B cell (primary cell): ENCODE results near the gene MAN2B1. TPM values are rescaled to one million over a fixed set of nuclear protein-coding genes. Genes with fewer than 3 reads are reported as not detected.

Experiments
- ATAC-seq: fragments of 200-7000 bp; cut with Tn5 transposase; one replicate; pipeline ENCODE4 v1.10.0; 2021; ENCODE audit warnings: low read depth, mild to moderate bottlenecking, moderate number of reproducible peaks, moderate library complexity
- CTCF ChIA-PET: fragments of 350-600 bp; sonication (Branson Sonifier 250); formaldehyde crosslinking; loops from one replicate; lab custom pipeline; 2021; ENCODE audit warnings: antibody characterized with exemption, inconsistent platforms; lab: Charles Lee
- POLR2A ChIA-PET: fragments of 350-600 bp; sonication (Branson Sonifier 250); formaldehyde crosslinking; loops from one replicate; lab custom pipeline; 2021; ENCODE audit warnings: antibody characterized with exemption; lab: Charles Lee
- DNase-seq: peaks from one replicate; pipeline ENCODE4 v3.0.0; 2013
- H2AFZ ChIP-seq: 2 replicates; pipeline ENCODE4 v1.6.1; 2012; ENCODE audit warnings: mild to moderate bottlenecking, low read depth, low read length; ENCODE audit not compliant: insufficient read depth, poor library complexity, severe bottlenecking
- H3K27ac ChIP-seq, 2 donors: 1 replicate in 1 of 2; 2 replicates in 1 of 2; pipeline ENCODE4 v1.5.1; 2012 to 2013; ENCODE audit warnings: low read length in 2 of 2, mild to moderate bottlenecking in 2 of 2, moderate library complexity in 1 of 2
- H3K27me3 ChIP-seq, 4 experiments: fragments of 200-600 bp in 1 of 4; sonication (generic) in 1 of 4; replicated peaks in 1 of 4; 1 replicate in 2 of 4; 2 replicates in 2 of 4; pipeline versions ENCODE4 v1.6.1 to v1.7.0; 2013 to 2016; ENCODE audit warnings: low read length in 3 of 4, mild to moderate bottlenecking in 2 of 4, mixed read lengths in 1 of 4, moderate library complexity in 1 of 4; ENCODE audit not compliant: insufficient read depth in 4 of 4, control insufficient read depth in 3 of 4; ENCODE audit errors: control extremely low read depth in 1 of 4
- H3K36me3 ChIP-seq, 2 experiments: replicated peaks in 1 of 2; 1 replicate in 1 of 2; 2 replicates in 1 of 2; pipeline versions ENCODE4 v1.6.1 to v1.7.1; 2013; ENCODE audit warnings: low read length in 1 of 2; ENCODE audit not compliant: insufficient read depth in 2 of 2, control insufficient read depth in 1 of 2; ENCODE audit errors: control extremely low read depth in 1 of 2, extremely low read depth in 1 of 2
- H3K4me1 ChIP-seq, 2 donors: fragments of 200-600 bp in 1 of 2; sonication (generic) in 1 of 2; 1 replicate in 1 of 2; 2 replicates in 1 of 2; pipeline versions ENCODE4 v1.5.1 to v1.6.1; 2013 to 2017; ENCODE audit warnings: low read length in 2 of 2; ENCODE audit not compliant: control insufficient read depth in 2 of 2, insufficient read depth in 2 of 2
- H3K4me2 ChIP-seq: replicated peaks from 2 replicates; pipeline ENCODE3; 2012; ENCODE audit warnings: mild to moderate bottlenecking, low read depth, low read length; ENCODE audit not compliant: poor library complexity, severe bottlenecking
- H3K4me3 ChIP-seq, 5 experiments: fragments of 200-600 bp in 1 of 5; sonication (generic) in 1 of 5; 1 replicate in 3 of 5; 2 replicates in 2 of 5; pipeline versions ENCODE4 v1.5.1 to v1.7.0; 2011 to 2016; ENCODE audit warnings: low read length in 4 of 5, mild to moderate bottlenecking in 4 of 5, low read depth in 2 of 5, control low read depth in 1 of 5, moderate library complexity in 1 of 5; ENCODE audit not compliant: insufficient read depth in 1 of 5; ENCODE audit errors: control extremely low read depth in 1 of 5, extremely low read depth in 1 of 5
- H3K79me2 ChIP-seq: fragments of 200-600 bp; sonication (generic); one replicate; pipeline ENCODE4 v1.6.0; 2016; ENCODE audit warnings: low read length; ENCODE audit not compliant: control insufficient read depth, insufficient read depth
- H3K9ac ChIP-seq: fragments of 200-600 bp; sonication (generic); 2 replicates; pipeline ENCODE4 v1.6.1; 2017; ENCODE audit warnings: mild to moderate bottlenecking, low read length, moderate library complexity
- H3K9me3 ChIP-seq, 3 donors: one replicate each; pipeline versions ENCODE4 v1.6.1 to v1.7.1; 2013; ENCODE audit warnings: low read length in 2 of 3; ENCODE audit not compliant: control insufficient read depth in 2 of 3, insufficient read depth in 1 of 3; ENCODE audit errors: control extremely low read depth in 1 of 3
- H4K20me1 ChIP-seq: 2 replicates; pipeline ENCODE4 v1.6.0; 2012; ENCODE audit warnings: mild to moderate bottlenecking, low read length; ENCODE audit not compliant: insufficient read depth, control insufficient read depth, poor library complexity, severe bottlenecking
- H3K27ac Mint-ChIP-seq: one replicate; pipeline ENCODE4 v1.8.0; 2021; ENCODE audit warnings: mixed read lengths
- H3K27me3 Mint-ChIP-seq: one replicate; pipeline ENCODE4 v1.8.0; 2021; ENCODE audit warnings: mixed read lengths
- H3K4me1 Mint-ChIP-seq: one replicate; pipeline ENCODE4 v1.8.0; 2021; ENCODE audit warnings: mixed read lengths
- H3K4me3 Mint-ChIP-seq: one replicate; pipeline ENCODE4 v1.8.0; 2021; ENCODE audit warnings: mixed read lengths
- H3K9me3 Mint-ChIP-seq: one replicate; pipeline ENCODE4 v1.8.0; 2022; ENCODE audit warnings: mixed read lengths; ENCODE audit not compliant: insufficient read depth
- CTCF ChIP-seq: fragments of 200-600 bp; IDR thresholded peaks from one replicate; pipeline ENCODE4 v1.8.0; 2022; ENCODE audit warnings: antibody characterized with exemption, mild to moderate bottlenecking
- EZH2 ChIP-seq: IDR thresholded peaks from 2 replicates; pipeline ENCODE4 v1.6.1; 2012; ENCODE audit warnings: borderline replicate concordance, low read depth, mild to moderate bottlenecking, moderate library complexity, low read length; ENCODE audit not compliant: insufficient read depth, poor library complexity, severe bottlenecking
- WGBS: methylation state at CpG from one replicate; pipeline ENCODE4 v1.1.5; 2013; ENCODE audit warnings: missing lambda C conversion rate; ENCODE audit not compliant: insufficient coverage; 5-methylcytosine and 5-hydroxymethylcytosine counted together
- intact Hi-C: fragments of 100-400 bp; cut with micrococcal nuclease; formaldehyde crosslinking; loops from one replicate; pipeline ENCODE4 v1.10.0; 2022
- polyA plus RNA-seq: library from polyadenylated mRNA; depleted of rRNA; stranded (reverse); fragments of >200 nt; gene quantifications from 2 replicates; pipeline ENCODE4 v1.2.3, GENCODE V29; 2012
- small RNA-seq: library from RNA; depleted of rRNA; stranded (forward); fragments of <200 nt; gene quantifications from one replicate; pipeline ENCODE3, GENCODE V24; 2012; ENCODE audit warnings: low replicate concordance, low read depth; ENCODE audit not compliant: insufficient read length
- total RNA-seq, 2 donors: library from RNA; stranded (reverse); fragments of 120-200 nt in 1 of 2; gene quantifications; 1 replicate in 1 of 2; 2 replicates in 1 of 2; pipeline versions ENCODE4 v1.2.3 to v1.2.4, GENCODE V29; 2013 to 2022

MAN2B1 gene
- total and polyA plus RNA-seq, 2 donors (not counting 1 experiment from before 2014, with no cell fraction given), result 183 to 256 TPM

GRCh38 chr19:12596927-12597548 is 69.5 kb downstream of the MAN2B1 start:
- peaks cover 4 to 26% of the 10 kb centered on the region in 2 experiments for H3K36me3 ChIP-seq
- peaks cover 55% of the 10 kb centered on the region for H3K79me2 ChIP-seq
- H3K4me2 ChIP-seq, result no peak overlapping the region
- TF ChIP-seq CTCF (no peak), EZH2 (no peak)
- ATAC-seq (no peak), DNase-seq (no peak)
- ChIA-PET CTCF (interaction anchor here (1.2 kb wide), 1 partner anchor 28 kb away, joined by 3 read pairs; no protein-coding TSS in a partner anchor), POLR2A (interaction anchor here (0.6 to 0.8 kb wide), 2 partner anchors 9 to 14 kb away, joined by 3 read pairs; partner anchors contain the start of genes ZNF490 and ZNF791)
- H2AFZ ChIP-seq, result no peak overlapping the region
- H3K27ac ChIP-seq, result no peak overlapping the region
- no peaks in the 10 kb centered on the region for H3K4me1 Mint-ChIP-seq
- H3K27me3 Mint-ChIP-seq, result no peaks in the 10 kb centered on the region
- no peaks in the 10 kb centered on the region for H3K9me3 Mint-ChIP-seq
- no peaks in the 10 kb centered on the region for H3K4me1 ChIP-seq
- H4K20me1 ChIP-seq, result peaks cover 13% of the 10 kb centered on the region
- intact Hi-C loops, result no loop called here
- H3K27me3 ChIP-seq, result no peaks in the 10 kb centered on the region
- no peak overlapping the region for H3K4me3 ChIP-seq
- H3K4me3 Mint-ChIP-seq, result no peak overlapping the region
- H3K9ac ChIP-seq, result no peak overlapping the region
- H3K9me3 ChIP-seq, result no peaks in the 10 kb centered on the region
- H3K27ac Mint-ChIP-seq, result no peak overlapping the region
- WGBS, result 94% methylated on average over 35 of the region's 38 CpGs

Small RNA genes lying within 50 kb of the gene (small RNA-seq; reads per million reads assigned to genes)
- gene SNORD41, result 4.6 reads per million, percentile 65 among the genes with 10 or more reads in this experiment

Other genes starting within 250 kb of the MAN2B1 start
- gene ZNF443, start 225.7 kb downstream of the MAN2B1 start, total RNA-seq, result 5.5 and 6.2 TPM in 2 replicates
- 1.2 and 1.4 TPM in 2 replicates for gene ZNF443, start 225.7 kb downstream of the MAN2B1 start, polyA plus RNA-seq
- 8.4 and 9.3 TPM in 2 replicates for gene ZNF709, start 181.9 kb downstream of the MAN2B1 start, total RNA-seq
- 1.7 and 2.9 TPM in 2 replicates for gene ZNF709, start 181.9 kb downstream of the MAN2B1 start, polyA plus RNA-seq
- gene ZNF564, start 115.3 kb downstream of the MAN2B1 start, total RNA-seq, result 31.8 and 35.8 TPM in 2 replicates
- 2.8 and 3.2 TPM in 2 replicates for gene ZNF564, start 115.3 kb downstream of the MAN2B1 start, polyA plus RNA-seq
- 19.9 and 21.2 TPM in 2 replicates for gene ZNF490, start 55.9 kb downstream of the MAN2B1 start, total RNA-seq
- gene ZNF490, start 55.9 kb downstream of the MAN2B1 start, polyA plus RNA-seq, result 5.7 and 6.7 TPM in 2 replicates
- 56.0 and 57.9 TPM in 2 replicates for gene ZNF791, start 55.8 kb downstream of the MAN2B1 start, total RNA-seq
- 17.5 and 41.9 TPM in 2 replicates for gene ZNF791, start 55.8 kb downstream of the MAN2B1 start, polyA plus RNA-seq
- 24.6 and 25.8 TPM in 2 replicates for gene WDR83, start 65 bp upstream of the MAN2B1 start, total RNA-seq
- 15.2 and 16.3 TPM in 2 replicates for gene WDR83, start 65 bp upstream of the MAN2B1 start, polyA plus RNA-seq
- 187 and 200 TPM in 2 replicates for gene DHPS, start 15.1 kb upstream of the MAN2B1 start, total RNA-seq
- gene DHPS, start 15.1 kb upstream of the MAN2B1 start, polyA plus RNA-seq, result 204 and 216 TPM in 2 replicates
- not detected in 2 replicates for gene GNG14, start 21.3 kb upstream of the MAN2B1 start, total RNA-seq
- gene GNG14, start 21.3 kb upstream of the MAN2B1 start, polyA plus RNA-seq, result not detected in 2 replicates
- 4.7 and 5.2 TPM in 2 replicates for gene FBXW9, start 29.9 kb upstream of the MAN2B1 start, total RNA-seq
- 4.0 and 4.7 TPM in 2 replicates for gene FBXW9, start 29.9 kb upstream of the MAN2B1 start, polyA plus RNA-seq
- 73.7 and 76.3 TPM in 2 replicates for gene TNPO2, start 57.2 kb upstream of the MAN2B1 start, total RNA-seq
- gene TNPO2, start 57.2 kb upstream of the MAN2B1 start, polyA plus RNA-seq, result 85.6 and 89.0 TPM in 2 replicates
- 199 and 207 TPM in 2 replicates for gene TRIR, start 67.9 kb upstream of the MAN2B1 start, total RNA-seq
- 270 and 305 TPM in 2 replicates for gene TRIR, start 67.9 kb upstream of the MAN2B1 start, polyA plus RNA-seq
- 30.7 and 37.2 TPM in 2 replicates for gene GET3, start 70.8 kb upstream of the MAN2B1 start, total RNA-seq
- gene GET3, start 70.8 kb upstream of the MAN2B1 start, polyA plus RNA-seq, result 45.5 and 61.7 TPM in 2 replicates
- gene BEST2, start 85.0 kb upstream of the MAN2B1 start, total RNA-seq, result not detected in 2 replicates
- gene BEST2, start 85.0 kb upstream of the MAN2B1 start, polyA plus RNA-seq, result 0.07 TPM in 1 of 2 replicates, not detected in the other
- 31.6 and 33.4 TPM in 2 replicates for gene HOOK2, start 108.8 kb upstream of the MAN2B1 start, total RNA-seq
- 30.3 and 35.7 TPM in 2 replicates for gene HOOK2, start 108.8 kb upstream of the MAN2B1 start, polyA plus RNA-seq
- gene JUNB, start 124.7 kb upstream of the MAN2B1 start, total RNA-seq, result 196 and 206 TPM in 2 replicates
- gene JUNB, start 124.7 kb upstream of the MAN2B1 start, polyA plus RNA-seq, result 1,407 and 4,055 TPM in 2 replicates
- gene PRDX2, start 135.1 kb upstream of the MAN2B1 start, total RNA-seq, result 45.1 and 45.5 TPM in 2 replicates
- 44.3 and 66.1 TPM in 2 replicates for gene PRDX2, start 135.1 kb upstream of the MAN2B1 start, polyA plus RNA-seq
- 2.1 TPM in 1 of 2 replicates, not detected in the other for gene THSD8, start 135.3 kb upstream of the MAN2B1 start, total RNA-seq
- gene THSD8, start 135.3 kb upstream of the MAN2B1 start, polyA plus RNA-seq, result not detected in 2 replicates
- 16.9 and 18.9 TPM in 2 replicates for gene RNASEH2A, start 139.8 kb upstream of the MAN2B1 start, total RNA-seq
- gene RNASEH2A, start 139.8 kb upstream of the MAN2B1 start, polyA plus RNA-seq, result 13.0 and 14.5 TPM in 2 replicates
- gene RTBDN, start 167.8 kb upstream of the MAN2B1 start, total RNA-seq, result not detected in 2 replicates
- not detected in 2 replicates for gene RTBDN, start 167.8 kb upstream of the MAN2B1 start, polyA plus RNA-seq
- gene MAST1, start 171.8 kb upstream of the MAN2B1 start, total RNA-seq, result 0.39 and 1.2 TPM in 2 replicates
- 0.36 and 1.1 TPM in 2 replicates for gene MAST1, start 171.8 kb upstream of the MAN2B1 start, polyA plus RNA-seq
- 26.6 and 30.8 TPM in 2 replicates for gene DNASE2, start 214.7 kb upstream of the MAN2B1 start, total RNA-seq
- gene DNASE2, start 214.7 kb upstream of the MAN2B1 start, polyA plus RNA-seq, result 24.9 and 25.9 TPM in 2 replicates
- not detected in 2 replicates for gene KLF1, start 220.5 kb upstream of the MAN2B1 start, total RNA-seq
- gene KLF1, start 220.5 kb upstream of the MAN2B1 start, polyA plus RNA-seq, result not detected in 2 replicates
- gene GCDH, start 224.4 kb upstream of the MAN2B1 start, total RNA-seq, result 61.2 and 63.2 TPM in 2 replicates
- gene GCDH, start 224.4 kb upstream of the MAN2B1 start, polyA plus RNA-seq, result 47.8 and 48.9 TPM in 2 replicates